HuH-7 (cell line): ENCODE measurements around the gene DRD4.

Experiments
- DNase-seq: peaks from one replicate; pipeline ENCODE4 v3.0.0; 2011; ENCODE audit warnings: low spot score

Gene DRD4

GRCh38 chr11:610146-610801, 26.8 kb upstream of the DRD4 start:
- no peak for DNase-seq

DNA sequence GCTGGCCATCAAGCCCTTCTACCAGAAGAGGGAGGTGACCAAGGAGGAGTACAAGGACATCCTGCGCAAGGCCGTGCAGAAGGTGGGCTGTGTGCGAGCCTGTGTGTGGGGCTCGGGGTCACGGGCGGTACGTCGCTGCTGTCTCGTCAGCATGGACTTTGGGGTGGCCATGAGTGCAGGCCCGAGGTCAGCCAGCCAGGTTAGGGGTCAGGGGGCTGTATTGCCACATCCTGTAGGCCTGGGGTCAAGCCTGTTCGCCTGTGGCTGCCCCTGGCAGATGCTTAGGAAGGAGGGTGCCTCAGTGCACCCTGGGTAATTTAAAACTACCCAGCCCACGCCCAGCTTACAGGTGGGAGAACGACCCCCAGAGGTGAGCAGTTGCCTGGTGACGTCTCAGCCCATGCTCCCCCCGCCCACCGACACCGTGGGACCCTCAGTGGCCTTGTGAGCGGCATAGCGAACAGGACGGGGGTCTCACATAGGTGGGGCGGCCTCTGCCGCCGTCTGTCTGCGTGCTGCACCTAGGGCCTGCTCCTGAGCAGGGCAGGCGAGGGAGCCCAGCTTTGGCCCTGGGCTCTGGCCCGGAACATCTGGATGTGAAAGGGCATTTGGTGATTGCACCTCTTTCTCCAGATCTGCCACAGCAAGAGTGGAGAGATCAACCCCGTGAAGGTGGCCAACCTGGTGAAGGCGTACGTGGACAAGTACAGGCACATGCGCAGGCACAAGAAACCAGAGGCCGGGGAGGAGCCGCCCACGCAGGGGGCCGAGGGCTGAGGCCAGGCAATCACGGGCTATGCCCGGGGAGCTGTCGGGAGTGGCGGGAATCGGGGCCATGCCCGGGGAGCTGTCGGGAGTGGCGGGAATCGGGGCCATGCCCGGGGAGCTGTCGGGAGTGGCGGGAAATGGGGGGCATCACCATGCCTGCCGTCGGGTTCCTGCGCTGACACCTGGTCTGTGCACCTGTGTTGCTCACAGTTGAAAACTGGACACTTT, 25.8 kb upstream of the DRD4 start:
- DNase-seq, result no peak

- DNase-seq, result peak; percentile 67
Observed at GRCh38 chr11:612201-612960, 24.7 kb upstream of the DRD4 start.

- no peak for DNase-seq
Observed at GRCh38 chr11:612961-613300, 24.1 kb upstream of the DRD4 start.

DNA sequence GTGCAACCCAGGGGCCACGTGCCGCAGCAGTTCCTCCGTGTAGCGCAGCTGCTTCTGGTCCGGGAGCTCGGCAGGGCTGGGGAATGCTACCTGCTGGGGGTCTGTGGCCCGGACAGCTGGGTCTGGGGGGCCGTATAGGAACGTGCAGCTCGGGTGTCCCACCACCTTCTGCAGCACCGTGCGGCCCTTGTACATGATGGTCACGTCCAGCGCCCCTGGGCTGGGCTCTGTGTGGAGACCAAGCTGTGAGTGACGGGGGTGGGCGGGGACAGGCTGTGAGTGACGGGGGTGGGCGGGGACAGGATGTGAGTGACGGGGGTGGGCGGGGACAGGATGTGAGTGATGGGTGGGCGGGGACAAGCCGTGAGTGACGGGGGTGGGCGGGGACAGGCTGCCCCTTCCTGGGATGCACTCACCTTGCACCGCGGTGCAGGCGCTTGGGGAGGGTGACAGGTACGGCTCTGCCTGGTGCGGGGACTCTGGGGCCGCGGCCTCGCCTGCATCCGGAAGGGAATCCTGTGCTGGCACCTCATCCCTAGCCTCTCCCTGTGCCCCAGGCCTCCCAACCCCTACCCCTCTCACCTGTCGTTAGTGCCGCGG, 23.6 kb upstream of the DRD4 start:
- DNase-seq, result peak; percentile 72

- DNase-seq, result no peak
Observed at GRCh38 chr11:614021-614622, 22.9 kb upstream of the DRD4 start.

- DNase-seq, result no peak
Observed at GRCh38 chr11:614623-615503, 22.2 kb upstream of the DRD4 start.

DNA sequence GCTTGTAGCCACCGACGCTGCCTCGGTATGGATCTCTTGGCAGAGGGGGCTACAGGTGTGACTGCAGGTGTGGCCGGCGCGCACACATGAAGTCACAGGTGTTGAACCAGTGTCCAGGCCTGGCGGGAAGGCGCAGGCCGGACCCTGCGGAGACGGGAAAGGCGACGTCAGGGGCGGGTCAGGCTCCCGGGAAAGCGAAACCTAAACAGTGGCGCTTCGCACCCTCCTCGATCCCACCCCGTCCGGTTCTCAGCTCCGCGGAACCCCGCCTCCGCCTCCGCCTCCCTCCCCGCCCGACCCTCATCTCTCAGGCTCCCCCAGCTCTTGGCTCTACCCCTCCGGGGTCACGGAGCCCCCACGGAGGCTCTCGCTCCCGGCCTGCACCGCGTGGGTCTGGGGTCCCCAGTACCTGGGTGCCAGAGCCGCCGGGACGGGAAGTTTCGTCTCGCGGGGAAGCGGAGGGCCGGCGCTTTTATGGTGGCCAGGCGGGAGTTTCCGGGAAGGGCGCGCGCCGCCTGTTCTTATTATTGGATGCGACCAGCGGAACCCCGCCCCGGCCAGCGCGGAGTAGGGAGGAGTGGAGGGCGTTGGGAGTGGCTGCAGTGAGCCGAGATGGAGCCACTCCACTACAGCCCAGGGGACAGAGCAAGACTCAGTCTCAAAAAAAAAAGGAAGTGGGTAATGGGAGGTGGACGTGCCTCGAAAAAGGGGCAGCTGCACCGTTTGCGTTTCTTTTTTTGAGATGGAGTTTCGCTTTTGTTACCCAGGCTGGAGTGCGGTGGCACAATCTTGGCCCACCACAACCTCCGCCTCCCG, 21.4 kb upstream of the DRD4 start, which contains the start of gene IRF7:
Gene IRF7 (minus strand): TSS at position 447 of the 816 bp plus-strand sequence. CDS start 586 bp downstream, outside the sequence.
- no peak for DNase-seq

DNA sequence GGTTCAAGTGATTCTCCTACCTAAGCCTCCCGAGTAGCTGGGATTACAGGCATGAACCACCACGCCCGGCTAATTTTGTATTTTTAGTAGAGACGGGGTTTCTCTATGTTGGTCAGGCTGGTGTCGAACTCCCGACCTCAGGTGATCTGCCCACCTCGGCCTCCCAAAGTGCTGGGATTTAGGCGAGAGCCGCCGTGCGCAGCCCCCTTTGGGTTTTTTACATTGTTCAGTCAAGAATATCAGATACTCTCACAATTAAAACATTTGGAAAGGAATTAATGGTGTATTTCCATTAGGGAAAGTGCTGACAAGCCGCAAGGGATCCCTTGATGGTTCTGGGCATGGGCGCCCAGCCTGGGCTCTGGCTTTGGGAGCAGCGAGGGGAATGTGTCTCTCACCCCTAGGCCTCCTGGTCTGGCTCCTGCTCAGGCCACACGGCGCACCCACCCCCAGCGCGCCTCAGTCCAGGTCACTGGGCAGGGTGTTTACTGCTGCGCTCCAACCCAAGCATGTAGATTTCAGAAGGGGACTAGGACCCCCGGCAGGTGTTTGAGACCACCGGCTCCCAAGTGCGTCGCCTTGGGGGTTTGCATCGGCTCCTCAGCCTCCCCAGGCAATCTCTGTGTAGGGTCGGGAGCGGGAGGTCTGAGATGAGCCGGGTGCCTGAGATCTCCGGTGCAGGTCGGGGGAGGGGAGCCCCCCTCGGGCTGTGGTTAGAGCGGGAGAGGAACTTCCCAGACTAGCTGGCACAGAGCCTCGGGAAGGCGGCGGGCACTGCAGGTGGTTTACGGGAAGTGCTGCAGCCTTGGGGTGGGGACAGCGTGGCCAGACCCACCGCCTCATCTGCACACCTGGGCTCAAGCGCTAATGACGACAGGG, 20.5 kb upstream of the DRD4 start:
- no peak for DNase-seq

DNA sequence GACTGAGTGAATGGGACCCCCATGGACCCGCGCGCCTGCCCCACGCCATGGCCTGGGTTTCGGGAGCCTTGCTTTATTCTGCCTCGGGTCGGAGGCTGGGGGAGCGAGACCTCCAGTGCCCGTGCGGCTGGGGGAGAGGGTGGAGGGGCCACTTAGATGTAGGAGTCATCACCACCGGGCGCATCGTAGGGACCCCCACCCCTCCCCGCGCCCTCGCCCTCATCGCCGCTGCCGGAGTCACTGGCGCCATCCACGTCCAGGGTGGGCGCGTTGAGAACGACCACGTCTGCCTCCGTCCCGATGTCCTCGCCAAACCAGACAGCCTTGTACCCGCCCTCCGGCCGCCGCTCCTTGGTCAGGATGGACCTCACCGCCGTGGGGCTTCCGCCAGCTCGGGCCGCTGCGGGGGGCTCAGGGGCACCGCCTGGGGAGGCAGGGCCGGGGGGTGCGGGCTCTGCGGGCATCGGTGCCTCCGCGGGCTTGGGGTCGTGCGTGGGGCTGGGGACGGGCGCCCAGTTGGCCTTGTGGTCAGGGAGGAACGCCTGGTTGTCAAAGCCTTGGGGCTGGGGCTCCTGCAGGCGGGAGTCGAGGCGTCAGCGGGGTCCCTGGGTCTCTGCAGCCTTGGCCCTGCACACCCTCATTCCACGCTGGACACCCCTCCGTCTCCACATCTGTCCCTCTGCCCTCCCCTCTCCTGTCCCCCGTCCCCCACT, 19.7 kb upstream of the DRD4 start:
- DNase-seq, result no peak

DNA sequence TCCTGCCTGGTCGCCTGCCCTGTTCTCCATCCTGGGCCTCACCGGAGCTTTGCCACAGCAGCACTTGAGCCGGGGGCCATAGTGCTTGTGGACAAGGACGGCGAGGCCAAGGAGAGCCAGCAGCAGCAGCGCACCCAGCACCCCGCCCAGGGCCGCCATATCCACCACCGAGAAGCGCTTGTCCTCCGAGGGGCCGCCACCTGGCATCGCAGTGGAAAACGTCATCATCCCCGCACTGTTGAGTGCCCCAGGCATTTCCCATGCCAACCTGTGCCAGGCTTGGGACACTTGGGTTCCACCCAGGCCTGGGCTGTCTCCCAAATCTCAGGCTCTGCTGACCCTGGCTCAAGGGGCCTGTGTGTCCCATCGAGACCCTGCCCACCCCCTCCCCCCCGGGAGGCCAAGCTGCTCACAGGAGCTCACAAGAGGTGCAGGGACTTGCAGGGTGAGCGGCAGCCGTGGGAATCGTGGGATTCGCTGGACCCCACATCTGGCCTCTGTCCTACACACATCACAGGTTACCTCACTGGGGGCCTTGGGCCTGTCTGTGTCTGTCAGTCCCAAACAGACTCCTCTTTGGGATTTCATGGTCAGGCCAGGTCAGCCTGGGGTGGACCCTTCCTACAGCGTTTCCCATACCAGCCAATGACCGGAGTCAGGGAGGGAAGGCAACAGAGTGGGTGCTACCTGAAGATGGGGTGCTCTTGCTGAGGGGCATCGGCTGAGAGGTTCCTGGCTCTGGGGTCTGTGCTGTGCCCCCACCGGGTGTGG, 19.0 kb upstream of the DRD4 start:
- DNase-seq, result no peak

DNA sequence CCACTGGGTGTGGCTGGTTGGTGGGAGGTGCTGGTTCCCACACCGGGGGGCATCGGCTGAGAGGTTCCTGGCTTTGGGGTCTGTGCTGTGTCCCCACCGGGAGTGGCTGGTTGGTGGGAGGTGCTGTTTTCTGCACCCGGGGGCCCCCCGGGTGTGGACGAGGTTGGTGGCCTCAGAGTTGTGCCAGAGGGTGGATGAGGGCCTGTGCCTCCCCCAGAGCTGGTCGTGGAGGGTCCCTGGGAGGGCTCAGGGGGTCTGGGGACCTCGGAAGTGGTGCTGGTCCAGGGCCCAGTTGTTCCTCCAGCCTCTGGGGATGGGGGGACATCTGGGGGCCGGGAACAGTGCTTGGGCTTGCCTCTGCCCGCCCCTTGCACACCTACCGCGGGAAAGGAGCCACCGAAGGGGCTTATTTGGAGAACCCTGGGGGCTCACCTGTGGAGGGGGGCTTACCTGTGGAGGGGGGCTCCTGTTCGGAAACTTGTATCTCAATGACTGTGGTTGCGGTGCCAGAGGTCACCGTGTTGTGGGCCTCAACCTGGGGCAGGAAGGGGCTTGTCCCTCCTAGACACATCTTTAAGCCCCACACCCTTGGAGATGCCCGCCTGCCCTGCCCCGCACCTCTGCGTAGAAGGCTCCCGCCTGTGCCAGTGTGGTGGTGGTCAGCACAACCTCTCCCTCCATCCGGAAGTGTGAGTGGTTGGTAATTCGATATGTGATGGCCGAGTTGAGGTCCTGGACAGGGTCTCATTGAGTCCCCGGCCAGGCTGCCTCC, 18.0 kb upstream of the DRD4 start:
- no peak for DNase-seq

DNA sequence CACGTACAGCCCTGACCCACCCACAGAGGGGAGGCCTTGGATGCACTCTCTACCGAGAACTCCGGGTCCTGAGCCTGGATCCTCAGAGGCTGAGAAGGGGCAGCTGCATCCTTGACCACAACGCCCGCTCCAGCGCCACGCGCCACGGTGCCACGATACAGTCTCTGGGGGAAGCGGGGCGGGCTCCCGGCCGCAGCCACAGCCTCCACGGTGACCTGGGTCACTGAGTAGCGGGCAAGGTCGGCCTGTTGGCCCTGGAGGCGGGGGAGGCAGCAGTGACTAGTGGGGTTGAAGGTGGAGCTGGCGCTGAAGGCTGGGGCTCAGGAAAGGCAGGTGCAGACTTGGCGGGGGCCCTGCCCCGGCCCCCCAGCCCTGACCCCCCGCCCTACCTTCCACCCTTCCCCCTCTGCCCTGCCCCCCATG, 17.4 kb upstream of the DRD4 start:
- DNase-seq, result no peak

DNA sequence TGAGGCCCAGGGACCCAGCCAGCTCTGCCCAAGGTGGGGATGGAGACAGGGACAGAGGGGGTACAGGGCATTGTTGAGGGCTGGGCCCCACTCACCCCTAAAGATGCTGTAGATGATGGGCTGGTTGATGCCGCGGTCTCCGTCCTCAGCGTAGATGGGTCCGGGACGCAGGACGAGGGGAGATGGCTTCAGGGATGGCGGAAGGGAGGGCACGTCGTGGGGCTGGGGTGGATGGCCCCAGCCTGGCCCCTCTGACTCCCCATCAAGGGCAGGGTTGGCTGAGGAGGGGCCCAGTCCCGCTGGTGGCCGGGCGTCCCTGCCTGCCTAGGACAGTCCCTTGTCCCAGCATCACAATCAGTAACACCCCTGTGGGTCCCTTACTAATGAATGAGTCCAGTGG, 16.9 kb upstream of the DRD4 start:
- no peak for DNase-seq

DNA sequence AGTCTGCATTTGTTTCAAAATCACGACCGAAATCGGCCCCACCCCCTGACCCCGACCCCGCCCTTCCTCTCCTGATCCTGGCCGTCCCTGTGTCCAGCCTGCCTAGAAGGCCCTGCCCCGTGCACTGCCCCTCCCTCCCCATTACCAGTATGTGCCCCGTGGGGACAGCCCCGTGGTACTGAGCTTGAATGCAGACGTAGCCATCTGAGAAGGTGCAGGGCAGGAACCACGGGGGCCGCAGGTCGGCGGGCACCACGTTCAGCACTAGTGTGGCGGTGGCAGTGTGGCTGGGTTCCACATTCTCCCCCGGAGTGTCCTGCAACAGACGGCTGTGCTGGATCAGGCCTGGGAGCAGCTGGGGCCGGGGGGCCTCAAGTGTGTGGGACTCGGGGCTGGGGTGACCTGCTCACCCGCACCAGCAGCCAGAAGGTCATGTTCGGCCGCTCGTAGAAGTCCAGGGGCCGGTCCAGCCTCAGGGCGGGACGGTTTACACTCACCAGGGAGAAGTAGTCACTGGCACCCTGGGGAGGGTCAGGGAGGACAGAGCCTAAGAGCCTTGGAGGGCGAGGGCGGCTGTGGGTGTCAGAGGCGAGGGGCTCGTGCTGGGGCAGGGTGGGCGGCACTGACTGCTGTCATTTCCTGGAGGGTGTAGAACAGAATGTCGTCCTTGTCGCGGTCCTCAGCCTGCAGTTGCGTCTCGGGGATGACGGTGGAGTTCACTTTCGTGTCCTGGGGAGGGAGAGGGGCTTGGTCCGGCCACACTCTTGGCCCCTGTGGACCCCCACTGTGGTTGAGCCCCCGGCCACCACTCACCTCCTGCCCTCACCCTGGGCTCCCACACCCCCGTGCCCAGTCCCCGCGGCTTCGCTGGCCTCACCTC, 15.9 kb upstream of the DRD4 start:
- DNase-seq, result no peak

- DNase-seq, result no peak
Observed at GRCh38 chr11:621838-622237, 15.2 kb upstream of the DRD4 start.
